GM10266 (cell line): ENCODE data around the gene RIC3.

Experiments
- DNase-seq: peaks from one replicate; pipeline ENCODE4 v3.0.0; 2012; ENCODE audit errors: extremely low spot score
- TF ChIP-seq, protein P1 (sequence below): IDR thresholded peaks from 2 replicates; pipeline ENCODE4 v1.5.1; 2012; ENCODE audit warnings: mild to moderate bottlenecking, low read depth; ENCODE audit not compliant: control insufficient read depth, insufficient read depth; ENCODE audit errors: missing control alignments

RIC3 gene

DNA sequence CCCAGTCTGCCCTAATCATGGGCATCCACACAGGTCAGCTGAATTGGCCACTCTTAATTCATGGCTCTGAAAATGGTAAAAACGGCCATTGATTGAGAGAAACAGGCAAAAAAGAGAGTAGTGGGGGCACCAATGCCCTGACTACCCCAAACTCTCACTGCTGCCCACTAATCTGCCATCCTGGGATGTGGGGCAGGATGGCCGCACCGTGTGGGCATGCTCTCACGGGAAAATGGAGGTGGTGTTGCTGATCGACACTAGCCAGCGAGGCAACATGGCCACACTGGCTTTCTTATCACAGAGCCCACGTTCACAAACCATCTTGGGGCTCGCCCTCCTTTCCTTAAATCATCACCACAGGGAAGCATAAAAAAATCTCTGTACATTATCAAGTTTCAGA, 99.1 kb downstream of the RIC3 start:
- TF ChIP-seq, protein P1, sequence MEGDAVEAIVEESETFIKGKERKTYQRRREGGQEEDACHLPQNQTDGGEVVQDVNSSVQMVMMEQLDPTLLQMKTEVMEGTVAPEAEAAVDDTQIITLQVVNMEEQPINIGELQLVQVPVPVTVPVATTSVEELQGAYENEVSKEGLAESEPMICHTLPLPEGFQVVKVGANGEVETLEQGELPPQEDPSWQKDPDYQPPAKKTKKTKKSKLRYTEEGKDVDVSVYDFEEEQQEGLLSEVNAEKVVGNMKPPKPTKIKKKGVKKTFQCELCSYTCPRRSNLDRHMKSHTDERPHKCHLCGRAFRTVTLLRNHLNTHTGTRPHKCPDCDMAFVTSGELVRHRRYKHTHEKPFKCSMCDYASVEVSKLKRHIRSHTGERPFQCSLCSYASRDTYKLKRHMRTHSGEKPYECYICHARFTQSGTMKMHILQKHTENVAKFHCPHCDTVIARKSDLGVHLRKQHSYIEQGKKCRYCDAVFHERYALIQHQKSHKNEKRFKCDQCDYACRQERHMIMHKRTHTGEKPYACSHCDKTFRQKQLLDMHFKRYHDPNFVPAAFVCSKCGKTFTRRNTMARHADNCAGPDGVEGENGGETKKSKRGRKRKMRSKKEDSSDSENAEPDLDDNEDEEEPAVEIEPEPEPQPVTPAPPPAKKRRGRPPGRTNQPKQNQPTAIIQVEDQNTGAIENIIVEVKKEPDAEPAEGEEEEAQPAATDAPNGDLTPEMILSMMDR, result no peak
- DNase-seq, result no peak

DNA sequence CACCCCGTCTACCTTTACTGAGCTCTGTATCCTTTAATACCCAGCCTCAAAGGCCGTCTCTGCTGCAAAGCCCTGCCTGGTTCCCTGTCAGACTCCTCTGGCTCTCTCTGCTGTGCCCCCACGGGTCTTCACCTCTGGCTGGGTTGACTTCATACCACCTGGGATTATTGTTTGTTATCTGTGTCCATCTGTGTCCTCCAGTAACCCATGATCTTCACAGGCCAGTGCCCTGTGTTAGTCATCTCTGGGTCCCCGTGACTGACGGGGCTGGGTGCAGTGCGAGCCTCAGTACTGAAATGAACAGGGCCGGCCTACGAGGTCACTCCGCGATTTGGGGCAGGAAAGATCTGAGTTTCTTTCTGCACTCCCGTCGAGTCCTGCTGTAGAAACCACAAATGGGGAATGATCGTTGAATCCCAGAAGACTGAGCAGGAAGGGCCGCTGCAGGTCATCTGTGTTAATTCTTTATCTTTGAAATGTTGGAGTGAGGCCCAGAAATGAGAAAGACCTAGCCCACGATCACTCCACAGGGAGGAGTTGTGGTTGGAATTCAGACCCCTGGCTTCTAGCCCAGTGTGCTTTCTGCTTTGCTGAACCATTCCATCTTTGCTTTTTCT, 100.1 kb downstream of the RIC3 start:
- TF ChIP-seq, protein P1, result no peak
- DNase-seq, result no peak

DNA sequence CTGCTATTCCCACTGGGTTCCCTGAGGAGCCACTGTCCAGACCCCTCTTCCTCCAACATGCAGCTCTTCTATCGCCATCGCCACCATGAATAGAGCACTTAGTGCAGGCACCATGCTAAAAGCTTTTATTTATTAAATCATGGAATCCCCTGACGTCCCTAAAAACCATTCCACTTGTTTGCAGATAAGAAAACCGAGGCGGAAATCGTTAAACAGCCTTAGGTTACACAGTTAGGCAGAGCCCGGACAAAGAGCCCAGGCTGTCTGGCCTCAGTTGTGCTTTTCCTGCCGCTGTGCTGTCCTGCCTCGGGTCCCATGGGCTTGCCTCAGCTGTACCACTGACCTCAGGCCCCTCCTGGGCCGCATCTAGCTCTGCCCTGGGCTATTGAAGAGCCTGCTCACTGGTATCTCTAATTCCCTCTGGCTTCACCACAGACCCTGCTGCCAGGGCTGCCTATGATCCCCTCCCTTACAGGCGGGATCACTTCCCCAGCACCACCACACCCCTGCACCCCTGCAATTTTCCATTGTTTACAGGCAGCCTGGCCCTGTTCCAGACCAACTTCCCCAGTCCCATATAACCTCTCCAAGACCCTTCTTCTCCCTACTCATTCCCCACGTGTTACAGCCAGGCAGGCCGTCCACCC, 100.8 kb downstream of the RIC3 start:
- TF ChIP-seq, protein P1, result no peak

DNA sequence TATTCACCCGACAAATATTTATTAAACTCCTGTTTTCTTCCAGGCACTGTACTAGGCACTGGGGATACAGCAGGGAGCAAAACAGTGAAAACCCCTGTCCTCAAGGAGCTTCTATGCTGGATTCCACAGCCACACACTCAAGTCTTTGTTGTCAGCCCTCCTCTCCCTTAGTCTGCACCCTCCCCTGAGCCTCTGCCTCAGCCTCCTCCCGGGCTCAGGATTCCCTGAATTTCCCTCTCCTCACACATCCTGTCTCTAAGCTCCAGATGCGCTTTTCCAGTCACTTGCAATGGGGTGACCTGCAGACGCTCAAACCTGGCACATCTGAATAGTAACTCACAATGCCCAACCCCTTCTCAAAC, 101.3 kb downstream of the RIC3 start:
- TF ChIP-seq, protein P1, result no peak

More for the DNA sequence above, 100.8 kb downstream of the RIC3 start:
- no peak for DNase-seq

DNA sequence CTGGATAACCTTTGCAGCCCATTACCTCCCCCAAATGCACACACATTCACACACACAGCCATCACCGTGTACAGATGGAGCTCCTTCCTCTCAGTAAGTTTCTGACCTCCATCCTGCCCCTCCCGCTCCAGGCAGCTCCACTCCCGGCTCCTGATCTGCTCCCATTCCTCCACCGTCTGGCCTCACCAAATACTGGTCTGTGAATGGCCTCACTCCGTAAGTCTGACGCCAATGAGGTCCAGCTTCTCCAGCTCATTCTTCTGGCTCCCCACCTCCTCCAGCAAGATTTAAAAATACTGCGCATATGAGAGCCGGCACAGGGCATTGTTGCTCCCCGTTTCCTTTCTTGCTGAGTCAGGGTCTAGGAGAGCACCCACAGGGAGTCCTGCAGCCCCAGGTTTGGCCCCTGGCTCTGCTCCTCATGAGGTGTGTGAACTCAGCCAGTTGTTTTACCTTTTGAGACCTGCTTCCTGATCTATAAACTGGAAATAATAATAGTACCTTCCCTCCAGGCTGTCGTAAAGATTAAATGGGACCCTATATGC, 101.8 kb downstream of the RIC3 start:
- no peak for DNase-seq
- TF ChIP-seq, protein P1, result no peak

More for the DNA sequence above, 101.3 kb downstream of the RIC3 start:
- DNase-seq, result no peak

DNA sequence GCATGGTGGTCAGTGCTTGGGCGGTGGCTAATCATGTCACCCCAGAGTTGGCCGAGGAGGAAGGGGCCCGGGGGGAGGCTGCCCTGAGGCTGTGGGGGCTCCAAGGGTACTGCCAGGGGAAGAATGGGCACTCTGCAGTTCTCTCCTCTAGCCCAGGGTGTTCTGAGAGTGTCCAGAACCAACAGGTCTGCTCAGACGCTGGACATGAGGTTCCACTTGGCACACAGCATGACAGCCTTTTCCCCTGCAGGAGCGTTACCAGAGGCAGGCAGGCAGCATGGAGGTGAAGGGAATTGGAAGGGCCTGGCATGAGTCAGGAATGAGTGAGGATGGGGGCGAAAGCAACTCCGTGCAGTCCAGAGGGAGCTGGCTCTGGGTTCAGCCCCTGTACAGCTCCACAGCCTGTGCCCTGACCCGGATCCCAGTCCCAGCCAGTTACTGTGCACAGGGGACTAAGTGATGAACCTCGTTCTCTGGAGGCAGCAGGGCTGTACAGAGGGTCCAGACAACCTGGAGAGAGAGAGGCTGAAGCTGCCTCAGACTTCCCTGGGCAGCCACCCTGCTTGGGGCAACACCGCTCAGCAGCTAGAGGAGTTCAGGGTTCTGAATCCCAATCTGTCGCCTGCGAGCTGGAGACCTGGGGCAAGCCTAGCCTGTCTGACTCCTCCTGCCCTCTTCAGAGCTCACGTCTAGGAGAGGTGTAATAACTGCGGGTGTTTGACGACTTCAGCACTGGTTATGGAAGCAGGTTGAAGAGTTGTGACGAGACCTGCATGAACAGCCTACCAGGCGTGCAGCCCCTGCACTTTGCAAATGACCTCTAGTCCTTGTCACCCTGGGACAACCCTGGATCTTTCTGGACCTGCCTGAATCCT, 102.6 kb downstream of the RIC3 start:
- TF ChIP-seq, protein P1, result no peak
- no peak for DNase-seq
